Vagina (tissue), 2 donors: ENCODE data around the gene NDST1. TPM values are rescaled to one million over a fixed set of nuclear protein-coding genes. Genes with fewer than 3 reads are reported as not detected.
A peak's percentile ranks its signal among the peaks of the same experiment; 100 is the strongest.

Experiments used
- DNase-seq, 2 donors: peaks; one replicate each; pipeline ENCODE4 v3.0.0-alpha.2; 2017; ENCODE audit errors: extremely low spot score in 2 of 2
- H3K27ac ChIP-seq: fragments of 200-600 bp; sonication (generic); one replicate; pipeline ENCODE4 v1.5.1; 2019
- H3K27me3 ChIP-seq: fragments of 200-600 bp; sonication (generic); one replicate; pipeline ENCODE4 v1.5.1; 2019
- H3K36me3 ChIP-seq, 2 donors: fragments of 200-600 bp; sonication (generic); one replicate each; pipeline ENCODE4 v1.5.1; 2017 to 2019
- H3K4me1 ChIP-seq: fragments of 200-600 bp; sonication (generic); one replicate; pipeline ENCODE4 v1.5.1; 2019
- H3K4me3 ChIP-seq, 2 donors: fragments of 200-600 bp; sonication (generic); 1 replicate in 1 of 2; 2 replicates in 1 of 2; pipeline ENCODE4 v1.5.1; 2016 to 2019
- H3K9me3 ChIP-seq: fragments of 200-600 bp; sonication (generic); one replicate; pipeline ENCODE4 v1.5.1; 2019
- POLR2A ChIP-seq, 2 donors: fragments of 450-650 bp; IDR thresholded peaks; one replicate each; pipeline ENCODE4 v1.6.1; 2017; ENCODE audit warnings: antibody characterized with exemption in 2 of 2, mild to moderate bottlenecking in 2 of 2, moderate library complexity in 2 of 2
- POLR2AphosphoS5 ChIP-seq, 2 donors: sonication (generic); formaldehyde crosslinking; IDR thresholded peaks; one replicate each; pipeline ENCODE4 v1.9.0; 2017; ENCODE audit warnings: antibody characterized with exemption in 2 of 2, mild to moderate bottlenecking in 2 of 2, low read depth in 1 of 2; ENCODE audit not compliant: insufficient read depth in 1 of 2
- intact Hi-C: fragments of 100-400 bp; cut with DNase I; formaldehyde crosslinking; loops from one replicate; pipeline ENCODE4 v1.15.1; 2023
- total RNA-seq: library from RNA; depleted of rRNA; stranded (reverse); fragments of >200 nt; gene quantifications from one replicate; pipeline ENCODE4 v1.2.3, GENCODE V29; 2016
- TF ChIP-seq, protein P1 (sequence below), 3 experiments: fragments of 450-650 bp in 2 of 3; fragments of 200-600 bp in 1 of 3; sonication (generic) in 1 of 3; IDR thresholded peaks; one replicate each; pipeline ENCODE4 v1.5.1; 2017 to 2019; ENCODE audit warnings: antibody characterized with exemption in 3 of 3, mild to moderate bottlenecking in 2 of 3, moderate library complexity in 2 of 3

The NDST1 gene
- total RNA-seq: 73.9 TPM

DNA sequence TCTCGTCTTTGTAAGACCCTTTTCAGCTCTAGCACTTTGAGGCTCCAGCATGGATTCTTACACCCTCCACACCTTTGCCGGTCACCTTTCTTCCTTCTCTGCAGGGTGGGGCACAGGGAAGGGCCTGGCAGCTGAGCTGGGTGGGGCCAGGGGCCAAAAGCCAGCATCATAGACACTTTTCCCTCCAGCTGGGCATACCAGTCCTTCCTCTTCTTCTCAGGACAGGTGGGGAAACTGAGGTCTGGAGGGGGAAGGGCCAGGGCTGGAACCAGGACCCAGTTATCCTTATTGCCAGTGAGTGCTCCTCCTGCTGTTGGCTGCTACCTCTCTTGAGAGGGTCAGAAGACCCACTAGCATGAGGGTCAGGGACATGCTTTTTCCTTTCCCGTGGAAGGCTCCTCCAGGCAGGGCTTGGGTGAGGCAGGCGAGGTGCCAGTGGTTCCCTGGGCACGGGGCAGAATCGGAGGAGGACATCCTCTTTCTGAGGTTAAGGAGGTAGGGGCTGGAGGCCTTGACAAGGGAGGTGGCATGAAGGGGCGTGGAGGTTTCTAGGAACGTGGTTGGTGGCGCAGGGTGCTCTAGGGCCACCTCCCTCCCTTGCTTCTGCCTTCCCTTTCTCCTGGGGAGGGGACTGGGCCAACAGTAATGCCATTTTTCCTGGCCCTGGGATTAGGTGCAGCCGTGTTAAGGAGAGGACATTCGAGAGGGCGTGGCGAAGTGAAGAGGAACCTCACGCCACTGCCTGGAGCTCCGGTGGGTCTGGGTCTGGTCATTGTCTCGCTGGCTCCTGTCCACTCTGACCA lies at the start of gene NDST1:
NDST1 (plus strand) TSS at position 658 of the 803 bp plus-strand sequence. CDS start 13,124 bp downstream, outside the sequence.
- no peak within 1 kb of the TSS for H3K4me3 ChIP-seq

DNA sequence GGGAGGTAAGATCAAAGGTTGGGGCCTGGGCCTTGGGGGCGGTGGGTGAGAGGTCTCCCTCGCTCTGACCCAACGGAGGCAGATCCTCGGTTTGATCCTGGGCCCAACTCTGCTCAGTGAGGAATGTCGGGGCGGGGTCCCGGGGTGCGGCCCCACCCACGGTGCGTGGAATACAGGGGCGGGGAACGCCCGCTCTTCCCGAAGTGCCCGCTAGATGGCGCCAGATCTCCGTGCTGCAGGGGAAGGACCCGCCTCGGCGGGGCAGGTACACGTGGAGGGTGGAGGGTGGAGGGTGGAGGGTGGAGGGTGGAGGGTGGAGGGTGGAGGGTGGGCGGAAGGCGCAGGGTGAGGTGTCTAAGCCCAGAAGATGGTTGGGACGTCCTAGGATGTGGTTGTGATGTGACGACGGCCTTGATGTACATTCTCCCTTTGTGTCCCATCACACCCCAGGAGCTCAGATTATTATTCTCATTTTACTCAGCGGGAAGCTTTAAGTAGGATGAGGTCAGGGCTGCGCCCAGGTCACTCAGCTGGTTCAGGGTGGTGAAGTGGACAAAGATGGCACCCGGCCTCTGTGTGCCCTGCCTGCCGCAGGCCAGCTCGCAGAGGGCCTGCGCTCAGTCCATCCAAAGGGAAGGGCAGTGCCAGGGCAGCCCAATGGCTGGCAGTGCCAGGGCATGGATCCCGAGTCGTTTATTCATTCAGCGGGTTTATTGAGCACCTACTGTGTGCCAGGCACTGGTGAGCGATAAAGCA lies 49.0 kb upstream of the NDST1 start:
- Histone ChIP-seq H3K36me3 (no peaks in the 10 kb centered on the region), H3K4me1 (peaks cover 10% of the 10 kb centered on the region), H3K9me3 (no peaks in the 10 kb centered on the region), H3K27ac (peak overlapping the region; percentile 2), H3K27me3 (no peaks in the 10 kb centered on the region), H3K4me3 (peak overlapping the region in 1 of 2 donors; percentile 33)
- no peak for TF ChIP-seq POLR2A (IDR thresholded peaks at IDR 0.05)
- TF ChIP-seq POLR2AphosphoS5 (IDR thresholded peaks at IDR 0.05; ENCODE audit: insufficient read depth in 1 of 2, low read depth in 1 of 2): no peak
- TF ChIP-seq, protein P1, sequence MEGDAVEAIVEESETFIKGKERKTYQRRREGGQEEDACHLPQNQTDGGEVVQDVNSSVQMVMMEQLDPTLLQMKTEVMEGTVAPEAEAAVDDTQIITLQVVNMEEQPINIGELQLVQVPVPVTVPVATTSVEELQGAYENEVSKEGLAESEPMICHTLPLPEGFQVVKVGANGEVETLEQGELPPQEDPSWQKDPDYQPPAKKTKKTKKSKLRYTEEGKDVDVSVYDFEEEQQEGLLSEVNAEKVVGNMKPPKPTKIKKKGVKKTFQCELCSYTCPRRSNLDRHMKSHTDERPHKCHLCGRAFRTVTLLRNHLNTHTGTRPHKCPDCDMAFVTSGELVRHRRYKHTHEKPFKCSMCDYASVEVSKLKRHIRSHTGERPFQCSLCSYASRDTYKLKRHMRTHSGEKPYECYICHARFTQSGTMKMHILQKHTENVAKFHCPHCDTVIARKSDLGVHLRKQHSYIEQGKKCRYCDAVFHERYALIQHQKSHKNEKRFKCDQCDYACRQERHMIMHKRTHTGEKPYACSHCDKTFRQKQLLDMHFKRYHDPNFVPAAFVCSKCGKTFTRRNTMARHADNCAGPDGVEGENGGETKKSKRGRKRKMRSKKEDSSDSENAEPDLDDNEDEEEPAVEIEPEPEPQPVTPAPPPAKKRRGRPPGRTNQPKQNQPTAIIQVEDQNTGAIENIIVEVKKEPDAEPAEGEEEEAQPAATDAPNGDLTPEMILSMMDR (IDR thresholded peaks at IDR 0.05): peak; percentile 76 to 93 (median 84)
- DNase-seq: no peak
- intact Hi-C loops: loop anchor here (5.0 kb wide), 1 partner anchor 63 kb away; no protein-coding TSS in a partner anchor

More for the DNA sequence above, at the start of gene NDST1:
- H3K27ac ChIP-seq: peak within 1 kb of the TSS; percentile 89
- intact Hi-C loops: no loop called here
- no peak for DNase-seq
- H3K4me1 ChIP-seq: peaks cover 99% of the 10 kb centered on the region
- H3K36me3 ChIP-seq: no peaks in the 10 kb centered on the region
- H3K9me3 ChIP-seq: no peaks in the 10 kb centered on the region
- H3K27me3 ChIP-seq: no peaks in the 10 kb centered on the region
- TF ChIP-seq POLR2AphosphoS5 (IDR thresholded peaks at IDR 0.05; ENCODE audit: insufficient read depth in 1 of 2, low read depth in 1 of 2) (no peak), POLR2A (IDR thresholded peaks at IDR 0.05) (no peak)
- TF ChIP-seq, protein P1 (IDR thresholded peaks at IDR 0.05): no peak

DNA sequence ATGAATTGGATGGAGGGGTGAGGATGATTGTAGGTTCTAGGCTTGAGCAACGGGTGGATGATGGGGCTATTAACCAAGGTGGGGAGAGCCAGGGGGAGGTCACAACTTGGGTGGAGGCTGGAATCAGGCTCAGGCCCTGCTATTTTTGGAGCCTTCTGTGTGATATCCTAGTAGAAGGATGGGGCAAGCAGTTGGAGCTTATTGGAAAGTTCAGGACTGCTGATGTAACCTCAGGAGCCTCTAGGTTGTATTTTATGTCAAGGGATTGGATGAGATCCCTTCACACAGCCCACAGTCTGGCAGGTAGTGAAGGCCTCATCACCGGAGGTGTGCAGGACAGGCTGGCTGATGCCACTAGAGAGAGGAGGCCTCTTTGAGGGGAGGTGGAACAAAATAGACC lies 47.1 kb upstream of the NDST1 start:
- Histone ChIP-seq H3K27me3 (no peaks in the 10 kb centered on the region), H3K36me3 (no peaks in the 10 kb centered on the region), H3K4me3 (no peak overlapping the region), H3K27ac (no peak overlapping the region), H3K4me1 (peaks cover 10% of the 10 kb centered on the region), H3K9me3 (no peaks in the 10 kb centered on the region)
- TF ChIP-seq POLR2A (IDR thresholded peaks at IDR 0.05): no peak
- TF ChIP-seq, protein P1 (IDR thresholded peaks at IDR 0.05): no peak
- no peak for TF ChIP-seq POLR2AphosphoS5 (IDR thresholded peaks at IDR 0.05; ENCODE audit: insufficient read depth in 1 of 2, low read depth in 1 of 2)
- intact Hi-C loops: no loop called here
- no peak for DNase-seq

DNA sequence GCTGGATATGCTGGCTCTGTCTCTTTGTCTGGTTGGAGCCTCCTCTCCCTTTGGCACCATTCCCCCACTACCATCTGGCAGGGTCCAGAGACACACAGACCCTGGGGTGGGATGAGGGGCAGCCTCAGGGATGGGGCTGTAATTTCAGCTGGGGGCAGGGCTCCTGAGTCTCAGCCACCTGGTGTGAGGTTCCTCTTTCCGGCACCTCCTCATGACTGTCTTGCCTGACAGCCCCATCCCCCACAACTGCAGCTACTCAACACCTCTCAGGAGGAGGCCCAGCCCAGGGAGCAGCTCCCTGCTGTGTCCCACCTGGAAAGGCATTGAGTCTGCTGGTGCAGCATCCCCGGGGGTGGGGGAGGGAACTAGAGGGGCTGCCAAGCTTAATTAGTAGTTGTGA lies 46.7 kb upstream of the NDST1 start:
- DNase-seq: no peak
- Histone ChIP-seq H3K9me3 (no peaks in the 10 kb centered on the region), H3K36me3 (no peaks in the 10 kb centered on the region), H3K4me3 (no peak overlapping the region), H3K27ac (no peak overlapping the region), H3K27me3 (no peaks in the 10 kb centered on the region), H3K4me1 (peaks cover 10% of the 10 kb centered on the region)
- intact Hi-C loops: no loop called here
- TF ChIP-seq, protein P1 (IDR thresholded peaks at IDR 0.05): no peak
- TF ChIP-seq POLR2A (IDR thresholded peaks at IDR 0.05): no peak
- TF ChIP-seq POLR2AphosphoS5 (IDR thresholded peaks at IDR 0.05; ENCODE audit: insufficient read depth in 1 of 2, low read depth in 1 of 2): no peak
